HG02884 (cell line): ENCODE results near the gene KSR2.

ENCODE experiments used
- ATAC-seq: cut with Tn5 transposase; IDR thresholded peaks from one replicate; pipeline ENCODE4 v1.9.1; 2021; ENCODE audit warnings: mild to moderate bottlenecking, moderate library complexity; ENCODE audit not compliant: unreplicated experiment

The KSR2 gene

DNA sequence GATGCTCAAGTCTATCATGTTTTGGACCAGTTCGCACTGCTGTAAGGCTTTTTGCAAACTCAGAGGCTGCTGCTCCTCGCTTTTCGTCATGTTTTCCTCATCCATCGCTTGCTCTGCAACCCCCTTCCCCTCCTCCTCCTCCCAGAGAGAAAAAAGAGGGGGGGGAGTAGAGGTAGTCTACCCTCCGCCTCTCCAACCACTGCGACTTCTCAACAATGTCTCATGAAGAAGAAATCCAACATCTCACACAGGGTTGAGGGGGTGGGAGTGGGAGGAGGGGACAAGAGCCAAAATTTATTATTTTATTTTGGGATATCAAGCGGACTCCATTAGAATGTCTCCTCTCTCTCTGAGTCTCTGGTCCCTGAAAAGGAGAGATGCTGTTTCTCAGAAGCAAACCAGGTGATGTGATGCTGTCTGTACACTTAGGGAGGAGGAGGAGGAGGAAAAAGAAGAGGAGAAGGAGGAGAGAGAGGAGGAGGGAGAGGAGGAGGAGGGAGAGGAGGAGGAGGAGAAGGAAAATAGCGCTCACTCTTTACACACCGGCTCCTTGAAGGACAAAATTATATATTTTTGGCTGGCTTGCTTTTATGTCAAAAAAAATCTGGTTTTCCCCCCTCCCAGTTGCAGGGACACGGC lies 520 bp downstream of the KSR2 start:
- no peak for ATAC-seq

DNA sequence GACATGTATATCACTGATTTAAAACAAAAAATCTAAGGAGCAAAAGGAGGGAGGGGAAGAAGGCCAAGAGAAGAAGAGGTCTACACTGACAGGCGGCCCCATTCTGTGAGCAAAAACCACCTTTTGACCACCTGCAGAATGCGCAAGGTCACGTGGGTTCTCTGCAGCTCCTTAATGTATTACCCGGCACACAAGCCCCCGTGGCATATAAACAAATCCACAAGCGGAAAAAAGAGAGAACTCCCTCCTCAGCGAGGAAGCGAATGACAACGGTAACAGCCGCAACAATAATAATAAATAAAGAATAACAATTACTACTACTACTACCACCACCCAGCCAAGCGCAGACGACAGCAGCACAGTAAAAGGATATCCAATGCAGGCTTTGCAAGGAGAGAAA lies 1.3 kb downstream of the KSR2 start:
- no peak for ATAC-seq

DNA sequence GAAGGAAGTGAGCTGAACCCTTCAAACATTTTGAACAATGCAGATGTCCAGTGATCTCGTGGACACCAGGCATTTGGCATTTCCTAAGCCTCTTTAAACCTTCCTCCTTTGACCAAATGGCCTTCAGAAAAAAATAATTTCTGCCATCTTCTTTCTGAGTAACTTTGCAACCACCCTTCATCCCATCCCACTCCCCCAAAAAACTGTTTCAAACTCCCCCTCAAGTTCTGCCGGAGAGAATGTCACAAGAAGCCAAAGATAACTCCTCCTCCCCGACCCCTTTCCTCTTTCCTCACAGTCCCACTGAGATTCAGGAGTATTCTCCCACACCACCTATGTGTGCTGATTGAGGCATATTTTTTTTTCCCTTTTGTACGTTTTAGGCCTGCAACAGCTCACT lies 1.7 kb downstream of the KSR2 start:
- no peak for ATAC-seq

DNA sequence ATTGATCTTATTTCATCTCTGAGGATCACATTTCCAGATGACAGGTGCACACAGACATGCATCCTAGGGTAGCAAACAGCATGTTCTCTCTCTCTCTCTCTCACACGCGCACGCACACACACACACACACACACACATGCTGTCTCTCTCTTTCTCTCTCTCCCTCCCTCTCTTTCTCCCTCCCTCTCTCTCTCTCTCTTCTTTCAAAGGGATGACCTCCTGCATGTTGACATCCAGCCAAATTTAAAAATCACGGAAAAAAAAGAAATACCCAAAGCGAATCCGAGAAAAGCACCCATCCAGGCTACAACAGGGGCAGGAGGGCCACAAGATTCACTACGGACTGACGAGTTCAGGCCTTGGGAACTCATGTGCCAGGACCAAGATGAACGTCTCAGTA lies 2.3 kb downstream of the KSR2 start:
- no peak for ATAC-seq

DNA sequence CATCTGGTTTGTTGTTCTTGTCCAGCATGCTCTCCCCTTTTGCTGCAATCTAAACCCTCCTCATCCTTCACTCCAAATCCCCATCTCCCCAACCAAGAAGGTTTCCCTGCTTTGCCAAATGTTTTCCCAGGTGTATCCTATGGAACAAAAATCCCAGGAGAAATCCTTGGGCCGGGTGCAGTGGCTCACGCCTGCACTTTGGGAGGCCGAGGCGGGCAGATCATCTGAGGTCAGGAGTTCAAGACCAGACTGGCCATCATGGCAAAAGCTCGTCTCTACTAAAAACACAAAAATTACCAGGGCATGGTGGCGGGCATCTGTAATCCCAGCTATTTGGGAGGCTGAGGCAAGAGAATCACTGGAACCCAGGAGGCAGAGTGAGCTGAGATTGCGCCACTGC lies 5.0 kb downstream of the KSR2 start:
- ATAC-seq: no peak

DNA sequence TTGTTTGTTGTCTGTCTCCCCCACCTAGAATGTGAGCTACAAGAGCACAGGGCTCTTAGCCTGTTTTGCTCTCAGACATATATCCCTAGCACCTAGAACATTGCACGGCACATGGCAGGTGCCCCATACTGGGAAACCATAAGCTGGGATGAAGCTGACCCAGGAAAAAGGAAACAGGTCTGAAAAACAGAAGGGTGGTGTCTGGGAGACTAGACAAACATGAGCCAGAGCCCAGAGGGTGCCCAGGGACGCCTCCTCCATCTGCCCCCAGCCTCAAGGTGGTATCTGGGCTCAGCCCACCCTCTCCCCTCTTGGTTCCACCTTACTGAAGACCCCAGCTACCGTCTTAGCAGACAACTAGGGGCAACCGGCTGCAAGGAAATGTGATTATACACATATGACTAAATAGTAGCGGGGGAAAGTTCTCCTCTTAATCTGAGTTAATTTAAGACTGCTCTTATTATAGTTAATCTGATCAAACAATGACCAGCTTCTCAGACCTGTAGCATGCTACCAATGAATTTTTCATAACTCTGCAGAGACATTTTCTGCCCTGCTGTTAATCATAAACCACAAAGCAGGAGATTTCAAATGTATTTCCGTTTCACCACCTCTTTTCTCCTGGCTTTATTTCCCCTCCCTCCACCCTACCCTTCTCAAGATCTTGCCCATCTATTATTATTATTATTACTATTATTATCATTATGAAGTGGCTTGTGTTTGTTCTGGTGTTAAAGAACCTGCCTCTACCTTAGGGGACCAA lies 31.9 kb downstream of the KSR2 start:
- no peak for ATAC-seq

DNA sequence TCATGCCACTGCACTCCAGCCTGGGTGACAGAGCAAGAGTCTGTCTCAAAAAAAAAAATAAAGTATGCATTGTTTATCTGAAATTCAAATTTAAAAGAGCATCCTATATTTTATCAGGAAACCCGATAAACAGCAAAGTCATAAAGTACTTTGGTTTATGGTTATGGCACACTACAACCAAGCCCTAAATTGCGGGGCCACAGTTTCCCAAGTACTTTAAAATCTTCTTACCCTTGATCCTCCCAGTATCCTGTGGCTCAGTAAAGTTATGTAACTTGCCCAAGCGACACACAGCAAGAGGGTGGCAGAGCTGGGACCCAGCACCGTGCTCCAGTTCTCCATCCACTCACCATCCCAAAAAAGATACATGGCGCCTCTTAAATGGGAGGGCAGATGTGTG lies 35.2 kb downstream of the KSR2 start:
- ATAC-seq: no peak

DNA sequence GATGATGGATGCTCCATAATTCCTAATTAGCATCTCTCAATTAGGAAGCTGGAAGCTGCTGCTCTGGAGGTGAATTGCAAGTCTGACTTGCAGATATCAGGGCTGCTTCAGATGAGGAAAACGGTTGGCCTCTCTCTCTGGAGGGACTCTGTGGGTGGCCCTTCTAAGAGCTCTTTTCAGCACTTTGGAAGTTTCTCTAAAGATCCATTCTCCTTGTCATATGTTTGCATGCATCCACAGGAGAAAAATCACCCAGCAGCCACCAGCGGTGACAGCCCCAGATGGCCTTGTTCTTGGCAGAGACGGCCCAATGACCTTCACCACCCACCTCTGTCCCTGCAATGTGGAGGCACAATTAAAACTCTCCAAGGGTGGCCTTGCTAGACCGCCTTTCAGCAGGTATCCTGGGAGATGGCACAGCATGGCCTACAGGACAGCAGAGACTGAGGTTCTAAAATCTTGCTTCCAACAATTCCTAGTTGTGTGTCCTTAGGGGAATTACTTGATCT lies 42.3 kb downstream of the KSR2 start:
- ATAC-seq: no peak

DNA sequence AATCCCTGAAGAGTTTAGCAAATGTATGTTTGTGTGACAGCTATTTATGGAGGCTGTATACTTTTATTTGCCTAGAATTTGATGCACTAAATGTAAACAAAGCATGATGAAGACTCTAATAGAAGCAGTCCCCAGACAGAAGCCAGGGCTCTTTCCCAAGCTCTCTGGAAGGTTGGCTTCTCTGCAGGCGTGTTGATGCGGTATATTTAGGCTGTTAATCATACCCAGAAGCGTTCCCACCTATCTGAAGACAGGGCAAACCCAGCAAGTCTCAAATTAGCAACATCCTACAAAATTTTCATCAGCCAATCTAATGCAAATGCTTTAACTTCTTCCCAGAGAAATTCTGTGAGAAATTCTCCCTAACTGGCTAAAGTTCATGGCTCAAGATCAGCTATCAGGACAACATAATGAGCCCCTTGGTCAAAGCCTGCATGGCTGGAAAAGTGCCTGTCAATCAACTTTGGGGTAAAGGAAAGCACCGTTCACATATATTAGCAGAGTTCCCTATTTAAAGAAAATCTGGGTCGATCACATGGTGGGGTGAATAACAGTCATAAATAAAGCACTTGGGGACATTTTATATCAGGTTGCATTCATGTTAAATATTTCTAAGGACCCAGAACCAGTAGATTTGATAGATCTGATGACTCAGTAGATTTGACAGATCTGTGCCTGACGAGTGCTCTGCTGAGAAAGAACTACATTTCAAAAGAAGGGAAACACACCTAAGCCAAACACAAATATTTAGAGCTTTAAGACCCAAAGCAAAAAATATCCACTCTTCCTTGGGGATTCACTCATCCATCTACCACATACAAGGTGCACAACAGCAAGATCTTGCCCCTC lies 46.6 kb downstream of the KSR2 start:
- no peak for ATAC-seq

DNA sequence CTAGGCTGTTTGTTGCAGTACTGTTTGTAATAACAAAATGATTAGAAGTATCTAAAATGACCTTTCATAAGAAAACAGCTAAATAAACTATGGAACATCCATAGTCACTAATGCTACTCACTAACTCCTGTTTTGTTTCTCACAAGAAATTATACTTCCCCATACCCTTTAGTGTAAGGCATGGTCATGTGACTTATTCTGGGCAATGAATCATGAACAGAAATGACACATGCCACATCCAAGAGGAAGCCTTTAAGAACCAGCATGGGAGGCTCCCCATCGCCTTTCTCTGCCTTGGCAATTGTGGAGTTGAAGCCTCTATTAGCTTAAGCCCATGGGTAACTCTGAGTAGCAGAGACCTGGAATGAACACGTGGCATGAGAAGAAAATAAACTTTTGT lies 49.3 kb downstream of the KSR2 start:
- ATAC-seq: no peak

DNA sequence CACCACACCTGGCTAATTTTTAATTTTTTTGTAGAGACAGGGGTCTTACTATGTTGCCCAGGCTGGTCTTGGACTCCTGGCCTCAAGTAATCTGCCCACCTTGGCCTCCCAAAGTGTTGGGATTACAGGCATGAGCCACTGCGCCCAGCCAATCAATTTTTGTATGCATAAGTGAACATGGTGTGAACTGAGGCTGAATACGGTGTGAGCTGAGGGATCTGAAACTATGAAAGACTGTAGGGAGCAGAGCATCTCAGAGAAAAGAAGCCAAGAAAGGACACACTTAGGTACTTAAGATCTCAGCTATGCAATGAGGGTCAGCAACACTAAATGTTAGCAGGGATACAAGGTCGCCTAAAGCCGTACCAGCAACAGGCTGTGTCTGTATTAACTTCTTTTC lies 54.1 kb downstream of the KSR2 start:
- no peak for ATAC-seq

DNA sequence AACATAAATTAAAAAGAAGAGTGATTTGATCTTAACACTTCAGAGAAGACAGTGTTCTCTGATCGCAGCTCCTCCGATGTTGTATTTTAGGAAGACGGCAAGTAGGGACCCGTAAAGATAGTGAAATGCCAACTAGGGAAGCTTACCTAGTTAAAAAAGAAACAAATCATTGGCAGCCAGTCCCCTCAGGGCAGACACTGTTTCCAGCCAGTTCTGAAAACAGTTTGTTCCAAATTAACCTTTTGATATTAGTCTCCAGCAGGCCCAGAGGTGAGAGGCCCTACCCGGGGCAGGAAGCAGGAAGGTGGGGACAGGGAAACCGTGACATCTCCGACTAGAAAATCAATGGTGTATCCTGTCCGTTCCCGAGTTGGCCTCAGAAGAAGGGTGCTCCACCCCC lies 56.0 kb downstream of the KSR2 start:
- no peak for ATAC-seq

DNA sequence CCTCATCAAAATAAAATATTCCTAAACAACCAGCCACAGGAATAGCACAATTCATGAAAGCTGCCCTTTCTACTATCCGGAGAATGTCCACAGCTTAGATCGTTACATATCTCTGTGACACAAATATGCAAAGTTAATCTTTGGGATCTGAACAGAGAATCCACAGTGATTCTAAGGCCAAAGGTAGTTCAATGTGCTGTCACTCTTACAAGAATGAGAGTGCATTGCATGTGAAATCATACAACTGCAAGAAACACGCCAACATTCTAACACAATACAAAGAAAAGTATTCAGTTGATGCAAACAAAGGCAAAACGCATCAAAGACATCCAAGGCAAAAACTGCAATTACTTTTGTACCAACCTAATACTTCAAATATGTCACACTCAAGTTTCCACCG lies 60.4 kb downstream of the KSR2 start:
- ATAC-seq: no peak

DNA sequence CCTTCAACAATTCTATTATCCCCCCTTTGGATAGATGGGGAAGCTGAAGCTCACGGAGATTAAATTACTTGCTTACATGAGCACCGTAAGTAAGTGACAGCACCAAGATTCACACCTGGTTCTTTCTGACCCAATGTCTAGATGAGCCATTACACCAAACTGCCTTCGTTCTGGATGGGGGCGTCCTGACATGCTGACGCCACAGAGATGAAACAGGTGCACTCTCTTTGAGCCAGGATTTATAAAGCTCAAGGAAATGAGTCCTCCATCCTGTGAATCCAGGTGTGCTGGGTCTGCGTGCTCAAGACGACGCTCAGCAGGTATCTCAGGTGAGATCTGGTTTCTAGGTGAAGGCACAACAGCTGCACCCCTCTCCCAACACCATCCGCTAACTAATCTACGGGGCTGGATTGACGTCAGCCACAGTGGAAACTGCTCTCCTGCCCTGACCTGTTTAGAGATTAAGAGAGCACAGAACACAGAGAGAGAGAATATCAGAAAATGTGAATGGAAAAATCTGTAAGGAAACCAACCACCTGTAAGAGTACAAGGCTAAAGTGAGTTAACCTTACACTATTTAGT lies 61.6 kb downstream of the KSR2 start:
- no peak for ATAC-seq

DNA sequence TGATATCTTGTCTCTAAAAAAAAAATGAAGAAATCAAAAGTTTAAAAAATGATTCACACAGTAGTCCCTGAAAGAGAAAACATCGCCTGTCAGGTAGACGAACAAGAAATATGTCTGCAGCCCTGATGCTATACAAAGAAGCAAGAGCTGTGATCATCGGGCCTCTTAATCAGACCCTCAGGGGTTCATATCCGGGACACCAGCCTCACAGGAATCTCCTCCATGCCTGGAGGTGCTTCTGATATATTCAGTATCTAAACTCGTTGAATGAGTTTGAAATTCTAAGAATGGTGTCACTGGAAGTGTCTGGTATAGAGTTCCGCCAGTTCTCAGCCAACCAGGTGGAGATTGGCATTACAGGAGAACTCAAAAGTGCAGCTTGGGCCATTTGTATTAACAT lies 64.7 kb downstream of the KSR2 start:
- no peak for ATAC-seq

DNA sequence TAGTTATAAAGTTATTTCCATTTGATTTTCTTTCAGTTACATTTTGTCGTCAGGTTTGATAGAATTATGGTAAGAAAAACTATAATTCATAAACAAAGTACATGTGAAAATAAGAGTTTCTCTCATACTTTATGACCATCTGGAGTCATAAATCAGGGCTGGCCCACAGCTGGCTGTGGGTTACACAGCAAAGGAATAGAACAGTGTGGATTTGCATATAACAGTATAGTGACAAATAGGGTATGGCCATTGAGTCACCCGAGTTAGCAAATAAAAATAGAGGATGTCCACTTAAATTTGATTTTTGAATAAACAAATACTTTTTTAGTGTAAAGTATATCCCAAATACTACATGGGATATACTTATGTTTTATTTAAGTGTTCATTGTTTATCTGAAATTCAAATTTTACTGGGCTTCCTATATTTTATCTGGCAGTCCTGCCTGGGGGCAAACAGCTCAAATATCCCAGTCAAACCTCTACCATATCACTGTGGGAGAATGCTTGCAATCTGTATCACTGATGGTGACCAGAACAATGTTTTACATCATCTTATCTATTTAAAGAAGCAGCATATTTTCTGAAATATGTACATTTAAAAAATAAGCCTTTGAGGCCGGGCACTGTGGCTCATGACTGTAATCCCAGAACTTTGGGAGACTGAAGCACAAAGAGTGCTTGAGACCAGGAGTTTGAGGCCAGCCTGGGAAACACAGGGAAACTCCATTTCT lies 65.5 kb downstream of the KSR2 start:
- no peak for ATAC-seq

DNA sequence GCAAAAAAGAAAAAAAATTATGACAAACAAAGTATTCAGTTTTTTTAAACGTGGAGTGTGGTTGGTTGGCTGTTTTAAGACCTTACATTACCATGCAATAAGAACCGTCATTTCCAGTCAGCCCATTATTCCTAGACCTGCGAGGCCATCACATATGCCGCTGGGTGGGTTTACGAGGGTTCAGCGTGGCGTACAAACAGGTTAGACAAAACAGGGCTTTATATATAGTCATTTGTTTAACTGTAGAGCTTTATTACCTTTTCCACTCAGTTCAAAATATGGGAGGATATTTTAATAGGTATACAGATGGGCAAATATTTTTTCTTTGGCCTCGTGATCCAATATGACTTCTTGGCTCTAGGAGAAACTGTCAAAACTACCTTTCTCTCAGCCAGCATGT lies 67.2 kb downstream of the KSR2 start:
- ATAC-seq: no peak

DNA sequence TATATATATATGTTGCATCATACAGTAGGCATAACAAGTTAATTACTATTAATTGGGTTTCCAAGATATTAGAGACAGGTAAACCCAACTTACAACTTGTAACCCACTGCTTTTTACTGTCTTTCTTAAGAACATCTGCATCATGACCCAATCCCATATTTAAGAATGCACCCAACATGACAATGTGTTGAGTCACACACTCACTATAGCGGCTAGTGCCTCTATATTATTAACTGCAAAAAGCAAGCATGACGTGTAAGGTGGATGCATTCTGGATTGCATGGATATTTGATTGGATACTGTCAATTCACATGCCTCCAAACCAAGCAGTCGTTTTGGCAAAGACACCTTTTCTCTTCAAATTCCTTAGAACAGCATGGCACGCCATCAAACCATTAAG lies 68.2 kb downstream of the KSR2 start:
- ATAC-seq: no peak

DNA sequence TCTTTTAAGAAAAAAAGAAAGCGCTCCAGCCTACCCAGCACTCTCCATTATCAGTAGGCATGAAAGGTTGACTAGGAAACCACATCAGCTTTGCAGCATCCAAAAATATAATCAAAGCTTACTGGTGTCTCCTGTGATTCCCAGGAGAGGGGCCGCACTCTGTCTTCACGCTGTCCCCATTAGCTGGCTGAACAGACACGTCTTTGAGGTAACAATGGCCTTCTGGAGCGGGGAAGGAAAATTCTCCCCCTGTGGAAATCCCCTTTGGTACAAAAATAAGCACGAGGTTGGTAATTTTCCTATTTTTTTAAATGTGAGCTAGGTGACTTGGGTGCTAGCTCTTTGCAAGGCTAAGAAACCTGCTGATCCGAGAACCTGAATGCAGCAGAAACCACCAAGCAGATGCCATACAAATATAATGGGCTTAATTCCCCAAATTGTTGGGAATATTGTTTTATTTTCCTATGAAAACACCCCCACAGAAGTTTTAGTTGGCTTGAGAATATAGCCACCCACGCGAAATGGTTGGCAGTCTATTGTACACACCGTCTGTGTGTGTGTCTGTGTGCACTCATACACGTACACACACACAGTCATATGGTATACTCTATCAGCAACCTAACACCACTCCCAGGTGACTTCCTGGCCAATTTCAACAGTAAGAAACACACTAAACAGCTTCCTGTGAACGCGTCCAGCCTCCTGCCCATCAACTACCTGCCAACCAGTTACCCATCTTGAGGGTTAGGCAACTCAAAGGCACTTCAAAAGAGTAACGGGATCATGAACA lies 71.2 kb downstream of the KSR2 start:
- no peak for ATAC-seq

DNA sequence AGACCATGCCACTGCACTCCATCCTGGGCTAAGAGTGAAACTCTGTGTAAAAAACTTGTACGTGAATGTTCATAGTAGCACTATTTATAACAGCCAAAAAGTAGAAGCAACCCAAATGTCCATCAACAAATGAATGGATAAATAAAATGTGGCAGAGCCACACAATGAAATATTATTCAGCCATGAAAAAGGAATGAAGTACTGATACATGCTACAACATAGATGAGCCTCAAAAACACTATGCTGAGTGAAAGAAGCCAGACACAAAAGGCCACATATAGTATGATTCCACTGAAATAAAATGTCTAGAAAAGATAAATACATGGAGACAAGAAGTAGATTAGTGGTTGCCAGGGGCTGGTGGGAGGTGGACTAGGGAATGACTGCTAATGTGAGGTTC lies 72.8 kb downstream of the KSR2 start:
- no peak for ATAC-seq
